HG02970 (cell line): Measurements from ENCODE around the gene BRME1.

ENCODE experiments used
- ATAC-seq: cut with Tn5 transposase; IDR thresholded peaks from one replicate; pipeline ENCODE4 v1.9.1; 2021; ENCODE audit warnings: mild to moderate bottlenecking, moderate library complexity, moderate number of reproducible peaks; ENCODE audit not compliant: unreplicated experiment, low FRiP score

BRME1 gene

DNA sequence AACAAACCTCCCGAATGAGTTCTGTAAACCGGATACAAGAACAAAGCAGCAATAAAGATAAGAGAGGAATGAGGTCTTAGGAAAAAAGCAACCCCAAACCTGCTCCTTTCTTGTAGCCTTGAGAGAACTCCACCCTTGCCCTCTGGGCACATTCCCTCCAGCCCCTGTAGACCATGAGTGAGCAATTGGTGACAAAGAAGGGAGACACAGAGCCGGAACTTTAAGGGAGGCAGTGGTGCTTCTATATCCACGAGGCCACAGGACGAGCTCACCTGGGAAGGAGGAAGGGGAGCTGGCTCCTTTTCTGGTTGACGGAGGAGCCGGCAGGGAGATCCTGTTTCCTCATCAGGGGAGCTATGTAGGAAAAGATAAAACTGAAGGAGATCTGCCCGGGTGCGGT is 13.0 kb downstream of the BRME1 start:
- no peak for ATAC-seq

DNA sequence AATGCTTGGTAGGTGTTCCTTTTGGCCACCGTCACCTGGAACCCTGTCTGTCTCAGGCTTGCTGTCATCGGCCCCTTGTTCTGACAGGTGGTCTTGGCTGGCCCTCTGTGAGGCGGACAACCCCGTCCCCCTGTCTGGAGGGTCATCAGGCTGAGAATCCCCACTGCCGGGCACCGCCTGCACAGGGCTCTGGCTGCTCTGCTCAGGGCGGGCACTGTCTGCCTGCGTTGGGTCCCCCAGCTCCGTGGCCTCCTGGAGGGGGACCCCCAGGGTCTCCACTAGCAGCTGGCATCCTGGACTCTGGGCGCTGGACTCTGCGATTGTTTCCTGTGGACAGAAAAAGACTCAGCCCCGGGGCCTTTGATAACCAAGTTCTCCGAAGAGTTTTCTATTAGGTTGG is 15.8 kb downstream of the BRME1 start:
- ATAC-seq: no peak

DNA sequence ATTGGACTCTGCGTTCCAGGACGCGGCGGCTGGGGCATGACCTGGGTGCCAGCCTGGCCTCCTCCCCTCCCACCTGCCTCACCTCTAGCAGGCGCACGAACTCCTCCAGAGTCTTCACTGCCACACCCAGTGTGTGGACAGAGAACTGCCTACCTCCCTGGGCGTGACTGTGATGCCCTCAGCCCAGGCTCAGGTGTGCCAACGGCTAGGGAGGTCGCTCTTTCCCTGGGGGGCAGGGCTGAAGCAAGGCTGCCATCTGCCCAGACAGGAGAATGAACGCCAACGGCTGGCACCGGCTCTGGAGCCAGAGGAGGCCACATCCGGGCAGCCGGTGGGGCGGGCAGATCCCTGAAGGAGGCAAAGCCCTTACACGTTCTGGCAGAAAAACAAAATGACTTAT is 17.6 kb downstream of the BRME1 start:
- no peak for ATAC-seq

DNA sequence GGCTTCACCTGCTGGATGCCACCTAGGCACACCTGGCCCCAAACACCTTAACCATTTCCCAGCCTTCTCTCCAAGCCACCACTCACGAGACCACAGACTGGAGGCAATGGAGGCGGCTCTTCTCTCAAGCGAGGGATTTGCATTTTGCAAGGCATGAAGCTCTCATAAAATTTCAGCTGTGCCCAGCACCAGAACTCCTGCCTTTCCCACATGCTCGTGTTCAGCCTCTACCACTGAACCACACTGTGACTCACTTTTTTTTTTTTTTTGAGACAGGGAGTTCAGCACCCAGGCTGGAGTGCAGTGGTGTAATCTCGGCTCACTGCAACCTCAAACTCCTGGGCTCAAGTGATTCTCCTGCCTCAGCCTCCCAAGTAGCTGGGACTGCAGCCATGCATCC is 18.4 kb downstream of the BRME1 start:
- ATAC-seq: no peak

DNA sequence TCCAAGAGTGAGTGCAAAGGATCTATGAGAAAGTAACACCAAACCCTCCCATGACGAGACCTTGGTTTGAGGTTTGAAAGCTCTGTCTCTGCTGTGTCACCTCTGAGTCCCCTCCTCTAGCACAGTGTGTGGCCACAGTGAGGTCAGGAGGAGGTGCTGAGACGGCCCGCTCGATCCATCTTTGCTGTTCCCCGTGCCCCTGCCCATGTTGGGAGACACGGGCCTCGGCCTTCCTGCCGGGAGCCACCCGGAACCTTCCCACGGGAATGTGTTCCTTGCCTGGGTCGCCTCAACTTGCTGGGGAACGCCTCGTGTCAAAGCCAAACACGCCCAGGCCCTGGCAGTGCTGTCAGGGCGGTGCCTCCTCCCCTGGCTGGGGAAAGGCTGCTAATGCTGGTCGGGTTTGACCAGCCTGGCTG is 18.9 kb downstream of the BRME1 start:
- ATAC-seq: no peak

DNA sequence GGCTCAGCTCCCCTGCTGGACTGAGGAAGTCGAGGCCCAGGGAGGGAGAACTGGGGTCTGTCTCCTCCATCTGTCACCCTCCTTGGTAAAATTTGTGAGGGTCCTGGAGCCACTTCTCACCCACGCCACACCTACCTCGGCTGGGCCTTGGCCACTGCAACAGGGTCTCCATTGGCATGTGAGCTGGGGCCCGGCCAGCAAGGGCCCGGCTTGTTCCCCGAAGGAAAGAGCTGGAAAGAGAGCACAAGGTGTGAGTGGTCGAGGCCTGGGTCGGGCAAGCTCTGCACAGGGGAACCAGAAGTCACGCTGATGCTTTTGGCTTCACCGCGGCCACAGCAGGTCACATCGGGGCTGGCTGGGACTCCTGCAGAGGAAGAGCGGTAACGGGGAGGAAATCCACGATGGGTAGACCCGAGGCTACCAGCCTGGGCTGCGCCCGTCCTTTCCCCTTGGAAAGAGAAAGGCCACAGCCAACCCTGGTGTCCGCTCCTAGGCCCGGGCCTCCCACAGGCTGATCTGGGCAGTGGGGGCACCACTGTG is 20.0 kb downstream of the BRME1 start:
- ATAC-seq: no peak

DNA sequence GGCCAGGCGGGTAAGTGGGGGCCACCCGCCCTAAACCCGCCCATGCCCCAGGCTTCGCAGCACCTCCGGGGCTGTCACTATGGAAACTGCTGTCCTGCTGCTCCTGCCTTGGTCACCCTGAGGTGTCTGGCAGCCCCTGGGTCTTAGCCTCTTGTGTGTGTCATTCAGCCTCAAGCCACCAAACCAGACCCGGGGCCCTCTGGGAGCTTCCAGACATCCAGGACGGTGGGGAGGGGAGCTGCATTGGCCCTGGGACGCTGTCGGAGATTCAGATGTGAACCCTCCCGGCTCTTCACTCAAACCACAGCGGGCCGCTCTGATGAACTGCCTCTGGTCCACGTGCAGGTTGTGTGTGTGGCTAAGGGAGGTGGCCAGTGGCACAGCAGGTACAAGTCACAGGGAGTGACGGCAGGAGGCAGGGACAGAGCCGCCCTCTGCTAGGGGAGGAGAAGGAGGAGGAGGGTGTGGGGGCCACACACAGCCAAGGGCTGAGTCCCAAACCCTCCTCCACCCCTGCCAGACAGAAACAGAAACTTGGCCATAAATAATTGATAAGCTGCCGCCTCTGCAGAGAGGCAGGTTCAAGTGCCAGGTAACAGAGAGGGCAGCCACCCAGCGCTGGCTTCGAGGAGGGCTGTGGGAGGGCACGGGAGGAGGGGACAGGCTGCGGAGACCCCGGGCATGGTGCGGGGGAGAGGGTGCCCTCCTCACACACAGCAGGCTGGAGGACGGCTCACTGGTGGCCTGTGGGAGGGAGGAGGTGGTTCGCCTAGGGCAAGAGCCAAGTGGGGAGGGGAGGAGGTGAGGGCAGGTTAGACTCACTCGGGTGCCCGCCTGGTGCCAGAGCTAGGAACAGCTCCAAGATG is 21.0 kb downstream of the BRME1 start:
- no peak for ATAC-seq

DNA sequence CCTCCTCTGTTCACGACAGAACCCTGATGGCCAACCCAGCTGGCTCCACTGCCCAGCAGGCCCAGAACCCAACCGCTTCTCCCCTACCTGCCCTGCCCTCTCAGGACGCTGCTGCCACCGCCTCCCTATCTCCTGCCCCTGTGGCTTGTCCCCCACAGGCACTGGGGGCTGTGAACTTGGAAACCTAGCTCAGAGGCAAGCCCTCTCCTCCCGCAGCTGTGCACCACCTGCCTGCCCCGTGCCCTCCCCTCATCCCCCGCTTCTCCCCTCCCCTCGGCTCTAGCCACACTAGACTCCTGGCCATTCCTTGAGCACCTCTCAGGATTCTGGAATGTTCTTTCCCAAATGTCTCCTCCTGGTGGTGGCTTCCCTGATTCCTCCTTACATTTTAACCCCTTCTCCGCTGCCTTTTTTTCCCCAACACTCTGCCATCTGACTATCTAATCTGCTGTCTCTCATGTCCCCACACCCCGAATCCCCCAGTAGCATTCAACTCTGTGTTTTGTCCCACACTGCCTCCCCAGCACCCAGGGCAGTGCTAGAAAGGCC is 22.3 kb downstream of the BRME1 start:
- ATAC-seq: no peak

DNA sequence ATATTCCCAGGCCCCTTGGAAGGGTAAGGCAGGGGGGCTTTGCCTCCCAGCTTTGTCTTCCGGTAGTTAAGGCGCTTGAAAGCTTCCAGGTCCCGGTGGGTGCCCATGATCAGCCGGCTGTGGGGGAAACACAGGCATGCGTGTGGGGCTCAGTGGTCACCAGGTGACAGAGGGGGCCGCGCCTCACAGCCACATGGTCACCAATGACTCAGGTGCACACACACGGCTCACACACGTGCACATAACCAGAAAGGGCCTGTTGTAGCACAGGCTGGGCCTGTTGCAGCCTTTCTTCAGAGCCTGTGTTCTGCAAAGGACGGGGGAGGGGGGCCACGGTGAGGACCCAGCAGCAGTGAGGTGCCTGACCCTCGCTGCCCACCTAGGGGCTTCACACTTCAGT is 23.1 kb downstream of the BRME1 start:
- no peak for ATAC-seq

DNA sequence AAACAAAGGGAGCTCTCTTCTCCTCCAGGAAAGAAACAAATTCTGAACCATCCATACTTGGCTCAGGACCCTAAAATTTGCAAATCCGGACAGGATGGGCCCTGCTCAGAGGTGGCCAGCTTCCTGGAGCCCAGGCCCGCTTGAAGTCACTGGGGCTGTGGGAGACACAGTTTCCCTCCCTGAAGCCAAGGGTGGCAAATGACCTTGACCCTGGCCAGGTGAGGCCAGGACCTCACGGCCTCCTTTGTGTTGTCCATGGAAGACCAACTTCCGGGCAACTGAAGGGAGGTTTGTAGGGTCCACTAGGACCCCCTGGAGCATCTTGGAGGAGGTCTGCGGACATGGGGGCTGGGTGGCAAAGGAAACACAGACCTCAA is 23.5 kb downstream of the BRME1 start:
- no peak for ATAC-seq

DNA sequence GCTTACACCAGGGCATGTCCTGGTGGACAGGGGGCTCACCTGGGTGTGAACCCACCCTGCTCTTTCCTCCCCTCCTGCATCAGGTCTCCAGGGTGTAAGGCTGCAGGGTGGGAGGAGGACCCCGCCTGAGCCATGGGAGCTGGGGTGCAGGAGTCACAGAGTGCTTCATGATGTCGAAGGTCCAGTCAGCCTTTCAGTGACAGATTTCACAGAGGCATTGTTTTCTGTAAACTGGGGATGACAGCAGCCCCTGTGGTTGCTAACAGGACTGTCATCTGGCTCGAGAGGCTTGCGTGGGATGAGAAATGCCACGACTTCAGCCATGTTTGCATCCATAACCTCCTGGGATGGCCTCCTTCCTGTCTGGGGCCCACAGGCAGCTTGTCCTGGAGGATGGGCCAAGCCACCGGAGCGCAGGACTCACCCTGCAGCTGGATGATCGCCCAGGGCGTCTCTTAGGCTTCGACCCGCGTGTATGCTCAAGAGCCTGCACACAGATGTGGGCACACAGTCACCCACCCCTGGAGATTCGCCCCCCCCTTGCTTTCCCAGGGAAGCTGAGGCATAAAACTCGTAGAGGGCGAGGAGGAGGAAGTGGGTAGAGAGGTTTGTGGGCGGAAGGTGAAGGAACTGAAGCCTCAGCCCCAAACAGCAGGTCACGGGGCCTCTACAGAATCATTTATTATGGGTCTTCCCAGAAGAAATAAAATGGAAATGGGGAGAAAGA is 24.1 kb downstream of the BRME1 start:
- no peak for ATAC-seq

DNA sequence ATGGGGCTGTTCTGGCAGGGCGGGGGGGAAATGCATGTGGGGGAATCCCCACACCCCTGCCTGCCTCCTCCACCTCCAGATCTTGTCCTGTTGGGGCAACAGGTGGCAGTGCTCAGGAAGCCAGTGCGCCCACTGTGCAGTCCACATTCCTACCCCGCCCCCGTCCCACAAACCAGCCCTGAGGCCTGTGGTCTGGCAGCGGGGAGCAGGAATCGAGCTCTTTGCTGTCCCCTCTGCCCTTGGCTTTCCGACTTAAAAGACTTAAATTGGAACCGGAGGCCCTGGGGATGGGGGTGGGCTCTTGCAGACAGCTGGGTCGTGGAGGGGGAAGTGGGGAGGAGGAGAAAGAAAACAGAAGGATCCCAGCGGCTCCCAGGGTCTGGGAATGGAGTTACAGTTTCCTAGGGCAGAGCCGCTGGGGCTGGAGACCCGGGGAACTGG is 24.6 kb downstream of the BRME1 start:
- ATAC-seq: no peak

DNA sequence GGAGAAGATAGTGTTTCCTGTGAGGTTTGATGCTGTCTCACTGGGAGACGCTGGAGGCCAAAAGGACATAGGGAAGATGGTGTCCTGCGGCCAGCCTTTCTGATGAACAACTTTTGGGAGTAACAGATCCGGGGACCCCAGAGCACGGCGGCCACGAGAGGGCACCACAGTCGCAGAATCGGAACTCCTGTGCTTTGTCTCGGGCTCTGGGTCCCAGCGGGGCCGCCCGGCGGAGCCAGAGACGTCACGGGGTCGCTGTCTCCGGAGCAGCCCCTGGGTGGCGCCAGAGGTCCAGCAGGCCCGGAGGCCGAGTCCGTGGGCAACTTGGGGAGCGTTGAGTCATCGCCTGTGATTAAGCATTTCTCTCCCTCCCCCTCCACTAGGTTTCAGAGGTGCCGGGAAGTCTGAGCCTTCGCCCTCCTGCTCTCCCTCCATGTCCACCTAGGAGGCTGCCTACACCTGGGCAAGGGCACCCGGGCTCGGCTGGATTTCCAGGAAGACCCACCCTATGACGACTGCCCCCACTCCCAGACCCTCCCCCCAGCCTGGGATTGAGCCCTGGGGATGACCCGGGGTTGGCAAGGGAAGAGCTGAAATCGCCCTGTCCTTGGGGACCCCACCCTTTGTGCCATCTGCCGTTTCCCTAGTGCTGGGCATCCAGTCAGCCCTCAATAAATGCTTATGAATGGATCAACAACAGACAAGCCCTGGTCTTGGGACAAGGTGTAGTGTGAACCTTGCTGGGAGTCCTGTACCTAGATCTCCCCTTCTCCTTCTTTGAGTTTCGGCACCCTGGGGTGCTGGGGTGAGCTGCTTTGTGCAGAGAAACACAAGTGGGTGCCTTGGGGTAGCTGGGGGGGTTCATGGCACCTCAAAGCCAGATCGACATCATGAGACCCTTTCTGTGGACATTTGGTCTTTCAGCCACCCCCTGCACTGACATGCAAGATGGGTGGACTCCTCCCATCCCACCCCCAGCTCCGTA is 25.6 kb downstream of the BRME1 start:
- peak; percentile 92 for ATAC-seq

DNA sequence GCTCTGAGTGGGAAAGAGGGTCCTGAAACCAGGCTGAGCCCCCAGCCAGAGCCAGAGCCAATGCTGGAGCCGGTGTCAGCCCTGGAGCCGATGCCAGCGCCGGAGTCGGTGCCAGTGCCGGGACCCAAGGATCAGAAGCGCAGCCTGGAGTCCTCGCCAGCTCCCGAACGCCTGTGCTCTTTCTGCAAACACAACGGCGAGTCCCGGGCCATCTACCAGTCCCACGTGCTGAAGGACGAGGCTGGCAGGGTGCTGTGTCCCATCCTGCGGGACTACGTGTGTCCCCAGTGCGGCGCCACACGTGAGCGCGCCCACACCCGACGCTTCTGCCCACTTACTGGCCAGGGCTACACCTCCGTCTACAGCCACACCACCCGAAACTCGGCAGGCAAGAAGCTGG is 28.6 kb downstream of the BRME1 start:
- no peak for ATAC-seq

DNA sequence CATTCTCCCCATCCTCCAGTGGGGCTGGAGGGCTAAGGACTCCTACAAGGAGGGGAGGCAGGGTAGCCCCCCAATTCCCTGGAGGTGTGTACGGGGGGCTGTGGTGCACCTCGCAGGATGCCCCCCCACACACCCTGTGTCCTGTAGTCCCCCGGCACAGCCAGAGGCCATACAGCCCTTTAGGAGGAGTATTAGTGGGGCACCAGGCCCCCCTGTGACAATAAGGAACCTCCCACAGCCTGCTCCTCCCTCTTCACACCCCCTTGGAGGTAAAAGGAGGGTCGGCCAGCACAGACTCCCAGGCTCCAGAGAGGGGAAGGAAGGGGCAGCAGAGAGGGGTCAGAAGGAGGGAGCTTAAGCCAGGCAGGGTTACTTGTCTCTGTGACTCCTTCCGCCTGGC is 29.1 kb downstream of the BRME1 start, which contains the start of gene NANOS3:
TSS of gene NANOS3 (plus strand) at position 301 of the 400 bp plus-strand sequence. CDS start 115 bp downstream, outside the sequence.
- ATAC-seq: no peak

DNA sequence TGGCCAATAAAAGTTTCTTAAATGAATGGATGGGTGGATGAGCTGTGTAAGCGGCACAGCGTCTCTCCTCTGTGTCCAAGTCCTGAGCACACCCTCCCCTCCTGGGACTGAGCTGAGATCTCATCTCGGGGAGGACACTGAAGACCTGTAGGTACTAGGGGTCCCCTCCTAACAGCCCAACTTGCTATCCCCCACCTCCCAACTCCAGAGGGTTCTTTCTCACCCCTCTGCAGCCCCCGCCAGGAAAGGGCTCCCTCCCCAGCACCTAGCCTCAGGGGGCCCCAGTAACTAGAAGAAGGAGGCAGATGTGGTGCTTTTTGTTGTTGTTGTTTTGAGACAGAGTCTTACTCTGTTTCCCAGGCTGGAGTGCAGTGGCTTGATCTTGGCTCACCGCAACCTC is 30.1 kb downstream of the BRME1 start:
- ATAC-seq: no peak

DNA sequence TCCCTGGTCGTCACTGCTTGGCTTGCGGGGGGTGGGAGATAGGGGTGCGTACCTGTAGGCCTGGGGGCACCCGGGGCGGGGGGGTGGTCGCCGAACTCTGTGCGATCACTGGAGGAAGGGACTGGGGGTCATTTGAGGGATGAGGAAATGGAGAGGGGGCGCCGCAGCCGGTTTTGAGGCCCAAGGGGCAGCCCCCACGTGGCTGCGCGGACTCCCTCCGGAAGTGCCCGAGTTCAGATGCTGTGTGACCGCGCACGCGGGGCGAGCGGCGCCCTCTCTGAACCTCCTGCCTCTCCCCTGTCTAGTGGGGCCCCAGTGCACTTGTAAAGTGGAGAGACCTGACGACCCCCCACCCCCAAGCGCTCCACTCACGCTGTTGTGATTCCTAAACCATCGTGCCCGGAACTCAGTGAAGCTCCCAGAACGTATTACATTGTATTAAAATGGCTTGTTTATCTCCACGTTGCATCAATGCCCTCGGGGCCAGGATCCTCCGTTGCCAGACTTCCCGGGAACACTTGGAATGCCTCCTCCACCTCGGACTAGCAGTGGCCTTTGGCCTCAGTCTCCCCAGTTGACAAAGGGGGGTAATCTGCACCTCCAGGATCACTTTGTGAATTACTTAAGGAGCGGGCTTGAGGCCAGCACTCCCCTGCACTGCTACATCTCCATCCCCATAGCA is 31.9 kb downstream of the BRME1 start:
- ATAC-seq: no peak

DNA sequence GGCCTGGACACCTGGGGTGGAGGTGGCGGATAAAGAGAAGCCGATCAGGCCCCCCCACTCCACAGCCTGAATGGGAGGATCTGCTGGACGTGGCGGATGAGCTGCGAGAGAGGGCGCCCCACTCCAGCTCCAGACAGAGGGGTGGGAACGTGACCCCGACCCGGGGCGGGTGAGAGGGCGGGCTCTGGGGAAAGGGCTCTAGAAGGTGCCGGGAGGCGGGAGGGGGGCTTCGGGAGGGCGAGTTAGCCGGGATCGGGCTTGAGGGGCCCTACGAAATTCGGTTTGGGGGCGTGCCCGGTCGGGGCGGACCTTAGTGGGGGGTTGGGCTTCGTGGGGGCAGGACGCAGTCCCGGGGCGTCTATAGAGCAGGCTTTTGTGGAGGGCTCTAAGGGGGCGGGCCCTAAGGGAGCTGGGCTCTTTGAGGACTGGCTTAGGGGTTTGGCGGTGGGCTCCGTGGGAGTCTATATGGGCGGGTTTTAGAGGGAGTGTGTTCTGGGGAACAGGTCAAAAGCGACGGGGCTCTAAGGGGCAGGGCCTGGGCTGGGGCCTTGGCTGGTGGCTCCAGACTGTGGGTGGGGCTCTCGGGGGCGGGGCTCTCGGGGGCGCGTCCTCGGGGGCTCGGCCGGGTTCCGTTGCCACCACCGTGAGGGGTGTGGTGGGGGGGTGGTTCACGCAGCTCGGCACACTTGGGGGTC is 33.1 kb downstream of the BRME1 start:
- ATAC-seq: no peak

DNA sequence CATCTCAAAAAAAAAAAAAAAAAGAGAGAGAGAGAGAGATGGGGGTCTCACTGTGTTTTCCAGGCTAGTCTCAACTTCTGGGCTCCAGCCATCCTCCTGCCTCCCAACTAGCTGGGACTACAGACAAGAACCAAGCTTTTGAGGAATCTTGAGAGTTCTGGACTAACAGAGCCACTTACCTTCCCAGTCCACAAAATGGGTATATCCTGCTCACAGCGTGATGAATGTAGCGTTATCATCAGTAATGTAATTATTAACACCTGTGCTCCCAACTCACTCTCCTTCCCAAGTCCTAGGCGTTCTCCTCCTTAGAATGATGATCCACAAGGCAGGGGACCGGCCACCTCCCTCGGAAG is 33.6 kb downstream of the BRME1 start:
- no peak for ATAC-seq
